ENCODE data around the gene NGF.

NGF gene

GRCh38 chr1:115324649-115325420 lies 13.2 kb downstream of the NGF start:
- Histone ChIP-seq H3K36me3 (ENCODE audit: insufficient read depth, low read length) (no peaks in the 10 kb centered on the region), H2AFZ (ENCODE audit: low read depth, low read length) (no peak overlapping the region), H3K27me3 (ENCODE audit: insufficient read depth, low read length, poor library complexity) (no peaks in the 10 kb centered on the region), H3K79me2 (ENCODE audit: insufficient read depth, low read length) (no peaks in the 10 kb centered on the region), H4K20me1 (ENCODE audit: insufficient read depth, low read length) (no peaks in the 10 kb centered on the region), H3K4me3 (ENCODE audit: low read depth in 1 of 2, low read length in 2 of 2) (no peak overlapping the region), H3K4me1 (ENCODE audit: insufficient read depth, low read length) (no peaks in the 10 kb centered on the region), H3K4me2 (ENCODE audit: insufficient read depth, low read length) (no peak overlapping the region), H3K9me3 (ENCODE audit: insufficient read depth, low read length, severe bottlenecking) (no peaks in the 10 kb centered on the region), H3K27ac (ENCODE audit: low read length) (no peak overlapping the region), H3K9ac (ENCODE audit: low read depth, low read length) (no peak overlapping the region)
- no peak for ATAC-seq (ENCODE audit: insufficient read depth, low read depth)
- TF ChIP-seq EZH2 (IDR thresholded peaks at IDR 0.05; ENCODE audit: borderline replicate concordance, low read depth, low read length, severe bottlenecking), result no peak
- DNase-seq, result no peak

GRCh38 chr1:115323366-115324004 lies 14.6 kb downstream of the NGF start:
- DNase-seq (no peak), ATAC-seq (ENCODE audit: insufficient read depth, low read depth) (no peak)
- no peaks in the 10 kb centered on the region for H3K27me3 ChIP-seq (ENCODE audit: insufficient read depth, low read length, poor library complexity)
- no peak overlapping the region for H3K4me3 ChIP-seq (ENCODE audit: low read depth in 1 of 2, low read length in 2 of 2)
- H3K27ac ChIP-seq (ENCODE audit: low read length), result no peak overlapping the region
- no peaks in the 10 kb centered on the region for H3K79me2 ChIP-seq (ENCODE audit: insufficient read depth, low read length)
- H3K9me3 ChIP-seq (ENCODE audit: insufficient read depth, low read length, severe bottlenecking), result no peaks in the 10 kb centered on the region
- no peaks in the 10 kb centered on the region for H3K36me3 ChIP-seq (ENCODE audit: insufficient read depth, low read length)
- no peaks in the 10 kb centered on the region for H4K20me1 ChIP-seq (ENCODE audit: insufficient read depth, low read length)
- no peak for TF ChIP-seq EZH2 (IDR thresholded peaks at IDR 0.05; ENCODE audit: borderline replicate concordance, low read depth, low read length, severe bottlenecking)
- TF ChIP-seq, protein P1, sequence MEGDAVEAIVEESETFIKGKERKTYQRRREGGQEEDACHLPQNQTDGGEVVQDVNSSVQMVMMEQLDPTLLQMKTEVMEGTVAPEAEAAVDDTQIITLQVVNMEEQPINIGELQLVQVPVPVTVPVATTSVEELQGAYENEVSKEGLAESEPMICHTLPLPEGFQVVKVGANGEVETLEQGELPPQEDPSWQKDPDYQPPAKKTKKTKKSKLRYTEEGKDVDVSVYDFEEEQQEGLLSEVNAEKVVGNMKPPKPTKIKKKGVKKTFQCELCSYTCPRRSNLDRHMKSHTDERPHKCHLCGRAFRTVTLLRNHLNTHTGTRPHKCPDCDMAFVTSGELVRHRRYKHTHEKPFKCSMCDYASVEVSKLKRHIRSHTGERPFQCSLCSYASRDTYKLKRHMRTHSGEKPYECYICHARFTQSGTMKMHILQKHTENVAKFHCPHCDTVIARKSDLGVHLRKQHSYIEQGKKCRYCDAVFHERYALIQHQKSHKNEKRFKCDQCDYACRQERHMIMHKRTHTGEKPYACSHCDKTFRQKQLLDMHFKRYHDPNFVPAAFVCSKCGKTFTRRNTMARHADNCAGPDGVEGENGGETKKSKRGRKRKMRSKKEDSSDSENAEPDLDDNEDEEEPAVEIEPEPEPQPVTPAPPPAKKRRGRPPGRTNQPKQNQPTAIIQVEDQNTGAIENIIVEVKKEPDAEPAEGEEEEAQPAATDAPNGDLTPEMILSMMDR (IDR thresholded peaks at IDR 0.05; ENCODE audit: borderline replicate concordance, extremely low read depth, low read length, poor library complexity, severe bottlenecking), result no peak
- H3K4me2 ChIP-seq (ENCODE audit: insufficient read depth, low read length), result no peak overlapping the region
- H3K4me1 ChIP-seq (ENCODE audit: insufficient read depth, low read length), result no peaks in the 10 kb centered on the region
- no peak overlapping the region for H2AFZ ChIP-seq (ENCODE audit: low read depth, low read length)
- no peak overlapping the region for H3K9ac ChIP-seq (ENCODE audit: low read depth, low read length)

DNA sequence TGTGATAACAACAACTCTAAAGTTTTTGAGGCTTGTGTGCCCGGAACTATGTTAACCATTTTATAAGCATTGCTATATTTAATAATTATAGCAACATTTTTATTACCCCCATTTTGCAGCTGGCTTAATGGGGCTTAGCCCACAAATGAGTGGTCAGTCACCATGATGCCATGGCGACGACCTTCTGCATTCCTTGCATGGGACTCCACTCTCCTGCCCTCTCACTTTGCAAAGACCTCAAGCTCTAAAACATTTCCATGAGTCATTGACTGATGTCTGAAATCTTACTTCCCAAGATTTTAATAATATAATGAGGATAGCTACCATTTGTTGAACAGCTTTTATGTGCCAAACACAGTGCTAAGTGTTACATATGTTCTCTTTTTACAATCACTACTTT lies 15.4 kb downstream of the NGF start:
- no peak overlapping the region for H3K4me2 ChIP-seq (ENCODE audit: insufficient read depth, low read length)

DNA sequence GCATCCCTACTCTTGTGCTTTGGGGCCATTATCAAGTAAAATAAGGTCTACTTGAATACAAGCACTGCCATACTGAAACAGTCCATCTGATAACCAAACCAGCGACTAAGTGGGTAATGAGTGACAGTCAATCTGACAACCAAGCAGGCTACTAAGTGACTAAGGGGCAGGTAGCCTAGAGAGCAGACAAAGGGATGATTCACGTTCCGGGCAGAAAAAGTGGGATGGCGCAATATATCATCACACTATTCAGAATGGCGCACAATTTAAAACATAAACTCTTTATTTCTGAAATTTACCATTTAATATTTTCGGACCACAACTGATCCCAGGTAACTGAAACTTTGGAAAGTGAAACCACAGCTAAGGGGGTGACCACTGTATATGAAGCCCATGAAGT lies 17.7 kb downstream of the NGF start:
- H3K79me2 ChIP-seq (ENCODE audit: insufficient read depth, low read length), result no peaks in the 10 kb centered on the region
- H3K36me3 ChIP-seq (ENCODE audit: insufficient read depth, low read length), result no peaks in the 10 kb centered on the region
- no peak overlapping the region for H3K4me2 ChIP-seq (ENCODE audit: insufficient read depth, low read length)
- no peak for ATAC-seq (ENCODE audit: insufficient read depth, low read depth)
- H3K9ac ChIP-seq (ENCODE audit: low read depth, low read length), result no peak overlapping the region
- TF ChIP-seq, protein P1 (IDR thresholded peaks at IDR 0.05; ENCODE audit: borderline replicate concordance, extremely low read depth, low read length, poor library complexity, severe bottlenecking), result no peak
- TF ChIP-seq EZH2 (IDR thresholded peaks at IDR 0.05; ENCODE audit: borderline replicate concordance, low read depth, low read length, severe bottlenecking), result no peak
- H2AFZ ChIP-seq (ENCODE audit: low read depth, low read length), result no peak overlapping the region
- H3K4me1 ChIP-seq (ENCODE audit: insufficient read depth, low read length), result no peaks in the 10 kb centered on the region
- H3K9me3 ChIP-seq (ENCODE audit: insufficient read depth, low read length, severe bottlenecking), result no peaks in the 10 kb centered on the region
- peaks cover 3% of the 10 kb centered on the region for H3K27me3 ChIP-seq (ENCODE audit: insufficient read depth, low read length, poor library complexity)
- no peaks in the 10 kb centered on the region for H4K20me1 ChIP-seq (ENCODE audit: insufficient read depth, low read length)
- H3K27ac ChIP-seq (ENCODE audit: low read length), result no peak overlapping the region
- H3K4me3 ChIP-seq (ENCODE audit: low read depth in 1 of 2, low read length in 2 of 2), result no peak overlapping the region
- DNase-seq, result no peak

More for the DNA sequence above, 15.4 kb downstream of the NGF start:
- Histone ChIP-seq H3K36me3 (ENCODE audit: insufficient read depth, low read length) (no peaks in the 10 kb centered on the region), H3K27me3 (ENCODE audit: insufficient read depth, low read length, poor library complexity) (peaks cover under 1% of the 10 kb centered on the region), H3K79me2 (ENCODE audit: insufficient read depth, low read length) (no peaks in the 10 kb centered on the region), H3K9ac (ENCODE audit: low read depth, low read length) (no peak overlapping the region), H3K27ac (ENCODE audit: low read length) (no peak overlapping the region), H3K4me1 (ENCODE audit: insufficient read depth, low read length) (no peaks in the 10 kb centered on the region), H4K20me1 (ENCODE audit: insufficient read depth, low read length) (no peaks in the 10 kb centered on the region), H2AFZ (ENCODE audit: low read depth, low read length) (no peak overlapping the region), H3K9me3 (ENCODE audit: insufficient read depth, low read length, severe bottlenecking) (no peaks in the 10 kb centered on the region), H3K4me3 (ENCODE audit: low read depth in 1 of 2, low read length in 2 of 2) (no peak overlapping the region)
- ATAC-seq (ENCODE audit: insufficient read depth, low read depth), result no peak
- TF ChIP-seq, protein P1 (IDR thresholded peaks at IDR 0.05; ENCODE audit: borderline replicate concordance, extremely low read depth, low read length, poor library complexity, severe bottlenecking), result no peak
- TF ChIP-seq EZH2 (IDR thresholded peaks at IDR 0.05; ENCODE audit: borderline replicate concordance, low read depth, low read length, severe bottlenecking), result no peak
- DNase-seq, result no peak

Data from DND-41 (cell line).